ENCODE measurements around the gene DFFA. TPM values are rescaled to one million over a fixed set of nuclear protein-coding genes. Genes with fewer than 3 reads are reported as not detected.

The DFFA gene
- total and polyA plus RNA-seq, 9 of the 15 experiments (the other 6 are each of a cell fraction or from before 2014, with no cell fraction given), result 39.6 to 74.8 (median 59.2) TPM

- in situ Hi-C loops (cut with MboI), result no loop called here
- POLR2A ChIA-PET, result no interaction called here
- Histone ChIP-seq H3K9ac (ENCODE audit: insufficient read depth in 1 of 2, low read depth in 2 of 2, low read length in 2 of 2) (no peak overlapping the region), H2AFZ (ENCODE audit: low read depth, low read length) (no peak overlapping the region), H3K9me1 (ENCODE audit: control insufficient read depth, insufficient read depth, low read length) (no peaks in the 10 kb centered on the region), H3K4me2 (ENCODE audit: insufficient read depth, low read length) (no peak overlapping the region), H4K20me1 (replicated peaks; ENCODE audit: control insufficient read depth, insufficient read depth, low read length) (no peaks in the 10 kb centered on the region), H3K27me3 (ENCODE audit: control insufficient read depth in 2 of 2, insufficient read depth in 2 of 2, low read length in 2 of 2) (no peaks in the 10 kb centered on the region), H3K9me3 (replicated peaks; ENCODE audit: control insufficient read depth, insufficient read depth, low read depth, low read length) (no peaks in the 10 kb centered on the region), H3K4me3 (no peak overlapping the region), H3K36me3 (ENCODE audit: control insufficient read depth, insufficient read depth, low read length) (peaks cover 54% of the 10 kb centered on the region), H3K4me1 (replicated peaks in 1 of 2; ENCODE audit: control insufficient read depth in 2 of 2, insufficient read depth in 2 of 2, low read length in 2 of 2) (peaks cover 22% of the 10 kb centered on the region in 2 experiments; a peak in 4 of 5 replicates), H3K79me2 (ENCODE audit: control insufficient read depth, insufficient read depth, low read length) (peaks cover 24% of the 10 kb centered on the region), H3K27ac (ENCODE audit: extremely low read depth, low read depth, low read length) (no peak overlapping the region)
- TSS peak; percentile 4 for BruUV-seq (replicated peaks)
- intact Hi-C loops (cut with micrococcal nuclease), result loop anchor here (5.0 kb wide), 1 partner anchor 93 kb away; no protein-coding TSS in a partner anchor
- CTCF ChIA-PET (ENCODE audit: low intra/inter-chr PET ratio), result no interaction called here
- FAIRE-seq (no peak), ATAC-seq (no peak), DNase-seq (ENCODE audit: extremely low read depth in 1 of 4, low spot score in 3 of 4) (no peak)
- TF ChIP-seq E2F1 (CRISPR knock-in tag; IDR thresholded peaks at IDR 0.05), result no peak
- no peak for TF ChIP-seq SMARCB1 (IDR thresholded peaks at IDR 0.05; ENCODE audit: insufficient read length, low read depth)
- TF ChIP-seq SMARCA5 (IDR thresholded peaks at IDR 0.05), result 0 out of 2 replicates have a peak, but pooled peaks have one; percentile 63
- no peak for TF ChIP-seq PHF21A (IDR thresholded peaks at IDR 0.05; ENCODE audit: borderline replicate concordance, low read depth)
- peak; percentile 64 to 67 for TF ChIP-seq KDM1A (IDR thresholded peaks at IDR 0.05)
- TF ChIP-seq PHTF2 (CRISPR knock-in tag; IDR thresholded peaks at IDR 0.05), result no peak
- 0 out of 2 replicates have a peak, but pooled peaks have one; percentile 31 for TF ChIP-seq ADNP (tag; IDR thresholded peaks at IDR 0.05)
- peak; percentile 27; the same call in 1 of the 2 replicates for TF ChIP-seq HDAC2 (IDR thresholded peaks at IDR 0.05)
- TF ChIP-seq BCOR (IDR thresholded peaks at IDR 0.05), result peak; percentile 94
- TF ChIP-seq ZFP36 (IDR thresholded peaks at IDR 0.05; ENCODE audit: low read depth, low read length, partially characterized antibody), result peak; percentile 77
- no peak for TF ChIP-seq RBM14 (IDR thresholded peaks at IDR 0.05; ENCODE audit: borderline replicate concordance, insufficient read depth, low read depth, low read length)
- no peak for TF ChIP-seq BRF2 (IDR thresholded peaks at IDR 0.05; ENCODE audit: borderline replicate concordance, insufficient read depth, insufficient read length)
- peak; percentile 97 for TF ChIP-seq RBM25 (IDR thresholded peaks at IDR 0.05; ENCODE audit: low read depth, low read length, severe bottlenecking)
- WGBS (ENCODE audit: insufficient coverage, low coverage, missing lambda C conversion rate), result 93% methylated on average over 4 of the region's 4 CpGs
Measured at GRCh38 chr1:10470043-10470442, 2.3 kb downstream of the DFFA start.

Measured in K562 (cell line).